Transverse colon (tissue), 4 donors: ENCODE data around the gene PRICKLE2. TPM values are rescaled to one million over a fixed set of nuclear protein-coding genes. Genes with fewer than 3 reads are reported as not detected.

ENCODE experiments used
- DNase-seq: peaks from one replicate; pipeline ENCODE4 v3.0.0-alpha.2; 2019
- H3K27ac ChIP-seq, 4 donors: fragments of 200-600 bp; sonication (generic); 2 replicates each; pipeline ENCODE4 v1.5.1; 2016 to 2018; ENCODE audit warnings: inconsistent platforms in 4 of 4
- H3K27me3 ChIP-seq: fragments of 200-600 bp; sonication (generic); 2 replicates; pipeline ENCODE4 v1.5.1; 2017; ENCODE audit warnings: inconsistent platforms
- H3K36me3 ChIP-seq, 4 donors: fragments of 200-600 bp; sonication (generic); 2 replicates each; pipeline ENCODE4 v1.5.1; 2017 to 2019; ENCODE audit warnings: inconsistent platforms in 4 of 4
- H3K4me1 ChIP-seq, 4 donors: fragments of 200-600 bp; sonication (generic); 2 replicates each; pipeline ENCODE4 v1.5.1; 2017 to 2020; ENCODE audit warnings: inconsistent platforms in 4 of 4
- H3K4me3 ChIP-seq, 4 donors: fragments of 200-600 bp; sonication (generic); 1 replicate in 1 of 4; 2 replicates in 3 of 4; pipeline versions ENCODE4 v1.5.1 to v1.6.1; 2017 to 2019; ENCODE audit warnings: inconsistent platforms in 4 of 4
- H3K9me3 ChIP-seq, 2 donors: fragments of 200-600 bp; sonication (generic); 2 replicates each; pipeline ENCODE4 v1.5.1; 2017 to 2019; ENCODE audit warnings: inconsistent platforms in 2 of 2
- CTCF ChIP-seq, 5 experiments: fragments of 200-600 bp in 3 of 5; fragments of 450-650 bp in 2 of 5; sonication (generic) in 3 of 5; IDR thresholded peaks; 1 replicate in 2 of 5; 2 replicates in 3 of 5; pipeline ENCODE4 v1.5.1; 2016 to 2017; ENCODE audit warnings: antibody characterized with exemption in 5 of 5, inconsistent platforms in 3 of 5, mild to moderate bottlenecking in 2 of 5, moderate library complexity in 1 of 5
- EP300 ChIP-seq: sonication (generic); formaldehyde crosslinking; IDR thresholded peaks from one replicate; pipeline ENCODE4 v1.6.1; 2017; ENCODE audit warnings: antibody characterized with exemption, low read depth
- POLR2A ChIP-seq: fragments of 450-650 bp; IDR thresholded peaks from one replicate; pipeline ENCODE4 v1.6.1; 2016; ENCODE audit warnings: antibody characterized with exemption, mild to moderate bottlenecking, moderate library complexity
- POLR2AphosphoS5 ChIP-seq, 3 donors: sonication (generic); formaldehyde crosslinking; IDR thresholded peaks; one replicate each; pipeline ENCODE4 v1.6.1; 2016; ENCODE audit warnings: antibody characterized with exemption in 3 of 3
- WGBS, 2 donors: methylation state at CpG; one replicate each; pipeline ENCODE4 v1.1.5; 2018; ENCODE audit warnings: low coverage in 1 of 2; 5-methylcytosine and 5-hydroxymethylcytosine counted together
- in situ Hi-C, 4 donors: fragments of 200-750 bp; cut with MboI; loops; one replicate each; pipeline versions ENCODE4 v1.15.0 to v1.15.1; 2017; ENCODE audit warnings: low sequenced_read_pairs in 3 of 4, low pct_ligation_motif_present in 1 of 4, low pct_unique_long_range_greater_than_20kb in 1 of 4
- intact Hi-C: fragments of 100-400 bp; cut with DNase I; formaldehyde crosslinking; loops from one replicate; pipeline ENCODE4 v1.15.1; 2023; ENCODE audit warnings: low total_unique reads
- total RNA-seq, 4 donors: library from RNA; depleted of rRNA; stranded (reverse); fragments of >200 nt; gene quantifications; one replicate each; pipeline ENCODE4 v1.1.0, GENCODE V29; 2016

PRICKLE2 gene
- total RNA-seq, 4 donors from 2014 or later, result 8.5 to 38.4 (median 17.4) TPM

GRCh38 chr3:64155328-64155727, 69.9 kb downstream of the PRICKLE2 start:
- H3K27me3 ChIP-seq, result no peaks in the 10 kb centered on the region
- H3K9me3 ChIP-seq, result no peaks in the 10 kb centered on the region
- peaks cover 10 to 57% (median 32%) of the 10 kb centered on the region in 4 donors for H3K4me1 ChIP-seq
- in situ Hi-C loops (loop anchor here in 1 of 4 donors (25.0 kb wide), 1 partner anchor 107 kb away; no protein-coding TSS in a partner anchor), intact Hi-C loops (loop anchor here (5.0 kb wide), 1 partner anchor 112 kb away; no protein-coding TSS in a partner anchor)
- no peak overlapping the region for H3K27ac ChIP-seq
- peaks cover 0 to 7% (median 0%) of the 10 kb centered on the region in 4 donors for H3K36me3 ChIP-seq
- TF ChIP-seq CTCF (IDR thresholded peaks at IDR 0.05) (no peak), POLR2AphosphoS5 (IDR thresholded peaks at IDR 0.05) (no peak), EP300 (no peak), POLR2A (no peak)
- 80 to 92% methylated on average over 3 of the region's 3 CpGs for WGBS, 2 donors
- DNase-seq, result no peak
- no peak overlapping the region for H3K4me3 ChIP-seq

- intact Hi-C loops, result no loop called here
- Histone ChIP-seq H3K27ac (peak overlapping the region; percentile 81 to 87 (median 84)), H3K9me3 (no peaks in the 10 kb centered on the region), H3K36me3 (peaks cover 0 to 7% (median 0%) of the 10 kb centered on the region in 4 donors), H3K27me3 (no peaks in the 10 kb centered on the region), H3K4me3 (no peak overlapping the region), H3K4me1 (peaks cover 15 to 50% (median 38%) of the 10 kb centered on the region in 4 donors)
- DNase-seq, result no peak
- 87 to 92% methylated on average over 8 to 9 of the region's 9 CpGs for WGBS, 2 donors
- TF ChIP-seq EP300 (no peak), CTCF (IDR thresholded peaks at IDR 0.05) (no peak), POLR2AphosphoS5 (IDR thresholded peaks at IDR 0.05) (no peak), POLR2A (no peak)
- in situ Hi-C loops, result loop anchor here in 1 of 4 donors (25.0 kb wide), 1 partner anchor 109 kb away; no protein-coding TSS in a partner anchor
These were observed 72.4 kb downstream of the PRICKLE2 start for GRCh38 chr3:64152676-64153466.

GRCh38 chr3:64152086-64152485, 73.2 kb downstream of the PRICKLE2 start:
- 40 to 60% methylated on average over 1 to 2 of the region's 2 CpGs for WGBS, 2 donors
- no peak overlapping the region for H3K4me3 ChIP-seq
- H3K36me3 ChIP-seq, result peaks cover 0 to 7% (median 0%) of the 10 kb centered on the region in 4 donors
- H3K9me3 ChIP-seq, result no peaks in the 10 kb centered on the region
- TF ChIP-seq CTCF (IDR thresholded peaks at IDR 0.05) (no peak), POLR2AphosphoS5 (IDR thresholded peaks at IDR 0.05) (peak in 2 of 3 donors; percentile 35 to 48)
- peaks cover 15 to 42% (median 34%) of the 10 kb centered on the region in 4 donors for H3K4me1 ChIP-seq
- intact Hi-C loops (no loop called here), in situ Hi-C loops (loop anchor here in 1 of 4 donors (25.0 kb wide), 1 partner anchor 110 kb away; no protein-coding TSS in a partner anchor)
- H3K27ac ChIP-seq, result peak overlapping the region; percentile 81 to 87 (median 84)
- peak; percentile 36 for DNase-seq
- H3K27me3 ChIP-seq, result no peaks in the 10 kb centered on the region

- H3K27ac ChIP-seq, result peak overlapping the region; percentile 81 to 87 (median 84)
- H3K9me3 ChIP-seq, result no peaks in the 10 kb centered on the region
- peaks cover 15 to 40% (median 33%) of the 10 kb centered on the region in 4 donors for H3K4me1 ChIP-seq
- H3K4me3 ChIP-seq, result no peak overlapping the region
- no peak for DNase-seq
- intact Hi-C loops (no loop called here), in situ Hi-C loops (loop anchor here in 1 of 4 donors (25.0 kb wide), 1 partner anchor 111 kb away; no protein-coding TSS in a partner anchor)
- peaks cover 0 to 5% (median 0%) of the 10 kb centered on the region in 4 donors for H3K36me3 ChIP-seq
- 67 to 69% methylated on average over 4 to 5 of the region's 5 CpGs for WGBS, 2 donors
- TF ChIP-seq CTCF (IDR thresholded peaks at IDR 0.05) (no peak), POLR2AphosphoS5 (IDR thresholded peaks at IDR 0.05) (no peak), POLR2A (no peak), EP300 (no peak)
- no peaks in the 10 kb centered on the region for H3K27me3 ChIP-seq
These were observed 73.9 kb downstream of the PRICKLE2 start for GRCh38 chr3:64151342-64151871.
